ENCODE data around the gene MFAP5.

DNA sequence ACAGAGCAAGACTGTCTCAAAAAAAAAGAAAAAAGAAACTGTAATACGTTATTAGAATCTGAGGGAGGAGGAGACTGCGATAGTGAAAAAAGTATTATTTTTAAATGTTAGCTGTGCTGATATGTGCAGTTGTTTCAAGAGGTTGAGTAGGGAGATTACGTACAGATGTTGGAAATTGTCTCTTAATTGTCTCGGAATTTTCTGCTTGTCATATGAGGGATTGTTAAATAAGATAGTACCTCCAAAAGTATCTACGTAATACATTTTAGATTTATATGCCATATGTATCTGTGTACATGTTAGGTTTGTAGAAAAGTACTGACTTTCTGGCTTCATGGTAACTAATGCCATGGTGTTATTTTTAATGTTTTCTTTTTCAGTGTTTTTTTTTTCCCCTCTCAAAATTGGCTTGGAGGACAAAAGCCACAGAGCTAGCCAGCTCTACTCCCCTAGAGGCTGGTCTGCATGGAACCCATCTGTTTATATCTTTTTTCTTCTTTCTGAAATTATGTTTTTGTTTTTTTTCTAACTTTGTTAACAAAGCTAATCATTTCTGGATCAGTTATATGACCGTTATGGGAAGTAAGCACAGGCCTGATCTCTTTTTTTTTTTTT, 38.5 kb upstream of the MFAP5 start:
- TF ChIP-seq CTCF (IDR thresholded peaks at IDR 0.05 in 2 of 3, conservative IDR thresholded peaks at IDR 0.05 in 1 of 3; ENCODE audit: borderline replicate concordance in 1 of 3, insufficient read depth in 1 of 3, low read depth in 2 of 3, low read length in 2 of 3) (no peak), POLR2AphosphoS5 (IDR thresholded peaks at IDR 0.05; ENCODE audit: low read depth, low read length) (no peak), POLR2A (IDR thresholded peaks at IDR 0.05; ENCODE audit: borderline replicate concordance, extremely low read depth, insufficient read depth, insufficient read length) (no peak), ELF1 (IDR thresholded peaks at IDR 0.05; ENCODE audit: borderline replicate concordance, low read depth) (no peak), EZH2phosphoT487 (IDR thresholded peaks at IDR 0.05; ENCODE audit: borderline replicate concordance) (no peak), TCF7L2 (IDR thresholded peaks at IDR 0.05; ENCODE audit: borderline replicate concordance, extremely low read depth, insufficient read depth, insufficient read length) (no peak)
- TF ChIP-seq, protein P1, sequence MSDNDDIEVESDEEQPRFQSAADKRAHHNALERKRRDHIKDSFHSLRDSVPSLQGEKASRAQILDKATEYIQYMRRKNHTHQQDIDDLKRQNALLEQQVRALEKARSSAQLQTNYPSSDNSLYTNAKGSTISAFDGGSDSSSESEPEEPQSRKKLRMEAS (IDR thresholded peaks at IDR 0.05), result no peak
